ENCODE data around the gene KLHL29.

DNA sequence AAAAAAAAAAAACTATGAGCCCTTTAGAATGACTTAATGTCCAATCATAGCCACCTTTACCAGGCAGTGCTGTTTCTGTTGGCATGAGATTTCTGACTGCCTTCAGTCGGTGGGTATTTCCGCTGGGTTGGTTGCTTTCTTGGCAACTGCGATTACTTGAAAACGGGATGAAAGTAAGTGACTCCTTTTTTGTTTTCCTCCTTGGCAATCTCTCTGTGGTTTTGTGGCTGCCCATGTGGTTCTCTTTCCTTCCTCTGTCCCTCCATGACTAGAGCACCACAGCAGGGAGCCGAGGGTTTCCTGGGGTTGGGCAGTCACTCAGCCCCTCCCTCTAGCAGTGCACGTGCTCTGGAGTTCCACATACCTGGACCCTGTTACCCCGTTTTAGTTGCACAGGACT is 112.1 kb downstream of the KLHL29 start:
- TF ChIP-seq, protein P1, sequence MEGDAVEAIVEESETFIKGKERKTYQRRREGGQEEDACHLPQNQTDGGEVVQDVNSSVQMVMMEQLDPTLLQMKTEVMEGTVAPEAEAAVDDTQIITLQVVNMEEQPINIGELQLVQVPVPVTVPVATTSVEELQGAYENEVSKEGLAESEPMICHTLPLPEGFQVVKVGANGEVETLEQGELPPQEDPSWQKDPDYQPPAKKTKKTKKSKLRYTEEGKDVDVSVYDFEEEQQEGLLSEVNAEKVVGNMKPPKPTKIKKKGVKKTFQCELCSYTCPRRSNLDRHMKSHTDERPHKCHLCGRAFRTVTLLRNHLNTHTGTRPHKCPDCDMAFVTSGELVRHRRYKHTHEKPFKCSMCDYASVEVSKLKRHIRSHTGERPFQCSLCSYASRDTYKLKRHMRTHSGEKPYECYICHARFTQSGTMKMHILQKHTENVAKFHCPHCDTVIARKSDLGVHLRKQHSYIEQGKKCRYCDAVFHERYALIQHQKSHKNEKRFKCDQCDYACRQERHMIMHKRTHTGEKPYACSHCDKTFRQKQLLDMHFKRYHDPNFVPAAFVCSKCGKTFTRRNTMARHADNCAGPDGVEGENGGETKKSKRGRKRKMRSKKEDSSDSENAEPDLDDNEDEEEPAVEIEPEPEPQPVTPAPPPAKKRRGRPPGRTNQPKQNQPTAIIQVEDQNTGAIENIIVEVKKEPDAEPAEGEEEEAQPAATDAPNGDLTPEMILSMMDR (IDR thresholded peaks at IDR 0.05): no peak
- TF ChIP-seq POLR2A (IDR thresholded peaks at IDR 0.05): no peak
